H9 (cell line): Measurements from ENCODE around the gene RBFOX2. TPM values are rescaled to one million over a fixed set of nuclear protein-coding genes. Genes with fewer than 3 reads are reported as not detected.

Source experiments
- DNase-seq: peaks from one replicate; pipeline ENCODE4 v3.0.0-alpha.2; 2017
- H2AFZ ChIP-seq: one replicate; pipeline ENCODE4 v1.6.1; 2013; ENCODE audit warnings: mild to moderate bottlenecking, low read length, control low read depth, moderate library complexity
- H2AK5ac ChIP-seq: 2 replicates; pipeline ENCODE4 v1.6.1; 2013; ENCODE audit warnings: low read length, control low read depth, mixed read lengths; ENCODE audit not compliant: insufficient read length
- H2BK120ac ChIP-seq: one replicate; pipeline ENCODE4 v1.6.1; 2013; ENCODE audit warnings: low read depth, mild to moderate bottlenecking, low read length, control low read depth, inconsistent platforms; ENCODE audit not compliant: poor library complexity, severe bottlenecking
- H2BK12ac ChIP-seq: 2 replicates; pipeline ENCODE4 v1.6.1; 2013; ENCODE audit warnings: low read length, control low read depth, mixed read lengths, low read depth; ENCODE audit not compliant: insufficient read length
- H2BK15ac ChIP-seq: 2 replicates; pipeline ENCODE4 v1.6.1; 2013; ENCODE audit warnings: low read depth, low read length, control low read depth
- H2BK20ac ChIP-seq: one replicate; pipeline ENCODE4 v1.6.1; 2013; ENCODE audit warnings: low read depth, mild to moderate bottlenecking, low read length, control low read depth, inconsistent platforms; ENCODE audit not compliant: poor library complexity, severe bottlenecking
- H2BK5ac ChIP-seq: 2 replicates; pipeline ENCODE4 v1.6.1; 2013; ENCODE audit warnings: low read length, control low read depth, mixed read lengths; ENCODE audit not compliant: insufficient read length
- H3K14ac ChIP-seq: 2 replicates; pipeline ENCODE4 v1.6.1; 2013; ENCODE audit warnings: low read length, control low read depth; ENCODE audit not compliant: insufficient read depth
- H3K18ac ChIP-seq: 2 replicates; pipeline ENCODE4 v1.6.1; 2013; ENCODE audit warnings: low read depth, mild to moderate bottlenecking, mixed read lengths, low read length, control low read depth; ENCODE audit not compliant: insufficient read length
- H3K23ac ChIP-seq: 2 replicates; pipeline ENCODE4 v1.6.1; 2013; ENCODE audit warnings: low read length, control low read depth, mixed read lengths, low read depth; ENCODE audit not compliant: insufficient read length
- H3K23me2 ChIP-seq: 2 replicates; pipeline ENCODE4 v1.6.1; 2013; ENCODE audit warnings: low read depth, mild to moderate bottlenecking, mixed read lengths, low read length, control low read depth; ENCODE audit not compliant: insufficient read length, poor library complexity, severe bottlenecking
- H3K27ac ChIP-seq: 2 replicates; pipeline ENCODE4 v1.5.1; 2013; ENCODE audit warnings: low read length, control low read depth, mixed read lengths, low read depth; ENCODE audit not compliant: insufficient read length
- H3K27me3 ChIP-seq: 2 replicates; pipeline ENCODE4 v1.6.1; 2013; ENCODE audit warnings: low read length, control low read depth, inconsistent platforms; ENCODE audit not compliant: insufficient read depth
- H3K4ac ChIP-seq: 2 replicates; pipeline ENCODE4 v1.6.1; 2013; ENCODE audit warnings: low read depth, mild to moderate bottlenecking, control low read depth, inconsistent platforms, low read length, moderate library complexity
- H3K4me1 ChIP-seq: 2 replicates; pipeline ENCODE4 v1.6.1; 2013; ENCODE audit warnings: low read length, control low read depth, inconsistent platforms; ENCODE audit not compliant: insufficient read depth
- H3K4me2 ChIP-seq: 2 replicates; pipeline ENCODE4 v1.6.1; 2013; ENCODE audit warnings: low read length, control low read depth, mixed read lengths; ENCODE audit not compliant: insufficient read length, insufficient read depth
- H3K56ac ChIP-seq: 2 replicates; pipeline ENCODE4 v1.6.1; 2013; ENCODE audit warnings: low read depth, mild to moderate bottlenecking, mixed read lengths, low read length, control low read depth; ENCODE audit not compliant: insufficient read length
- H3K79me1 ChIP-seq: 2 replicates; pipeline ENCODE4 v1.6.1; 2013; ENCODE audit warnings: low read depth, mild to moderate bottlenecking, moderate library complexity, low read length, control low read depth, inconsistent platforms; ENCODE audit not compliant: insufficient read depth, poor library complexity, severe bottlenecking
- H3K79me2 ChIP-seq: 2 replicates; pipeline ENCODE4 v1.6.1; 2013; ENCODE audit warnings: low read length, control low read depth, inconsistent platforms; ENCODE audit not compliant: insufficient read depth
- H3K9ac ChIP-seq: 2 replicates; pipeline ENCODE4 v1.6.1; 2013; ENCODE audit warnings: low read length, control low read depth, mixed read lengths; ENCODE audit not compliant: insufficient read length; ENCODE audit errors: extremely low read depth
- H3K9me3 ChIP-seq: one replicate; pipeline ENCODE4 v1.6.1; 2013; ENCODE audit warnings: low read depth, low read length, inconsistent platforms; ENCODE audit not compliant: control insufficient read depth
- H3T11ph ChIP-seq: one replicate; pipeline ENCODE4 v1.6.1; 2013; ENCODE audit warnings: mild to moderate bottlenecking, low read length, control low read depth, inconsistent platforms
- H4K20me1 ChIP-seq: one replicate; pipeline ENCODE4 v1.6.1; 2013; ENCODE audit not compliant: control insufficient read depth, insufficient read length, insufficient read depth
- H4K5ac ChIP-seq: 2 replicates; pipeline ENCODE4 v1.6.1; 2013; ENCODE audit warnings: low read depth, mild to moderate bottlenecking, mixed read lengths, low read length, control low read depth; ENCODE audit not compliant: insufficient read length
- H4K8ac ChIP-seq: replicated peaks from 2 replicates; pipeline ENCODE4 v1.6.1; 2013; ENCODE audit warnings: low read length, control low read depth, mixed read lengths, low read depth; ENCODE audit not compliant: insufficient read length
- H4K91ac ChIP-seq: 2 replicates; pipeline ENCODE4 v1.6.1; 2013; ENCODE audit warnings: low read depth, mild to moderate bottlenecking, moderate library complexity, mixed read lengths, low read length, control low read depth; ENCODE audit not compliant: insufficient read length
- H3K27ac Mint-ChIP-seq, 3 experiments: 2 replicates in 2 of 3; 3 replicates in 1 of 3; pipeline ENCODE4 v1.8.0; 2020 to 2021; ENCODE audit warnings: mixed read lengths in 3 of 3, mild to moderate bottlenecking in 1 of 3, moderate library complexity in 1 of 3
- H3K27me3 Mint-ChIP-seq: 2 replicates; pipeline ENCODE4 v1.8.0; 2021; ENCODE audit warnings: low read depth, mild to moderate bottlenecking, moderate library complexity, mixed read lengths
- H3K36me3 Mint-ChIP-seq, 3 experiments: 2 replicates in 2 of 3; 3 replicates in 1 of 3; pipeline ENCODE4 v1.8.0; 2020 to 2021; ENCODE audit warnings: low read depth in 3 of 3, mixed read lengths in 3 of 3; ENCODE audit not compliant: insufficient read depth in 1 of 3
- H3K4me1 Mint-ChIP-seq, 2 experiments: 2 replicates each; pipeline ENCODE4 v1.8.0; 2020; ENCODE audit warnings: mixed read lengths in 2 of 2
- H3K4me3 Mint-ChIP-seq, 2 experiments: 2 replicates in 1 of 2; 3 replicates in 1 of 2; pipeline ENCODE4 v1.8.0; 2020 to 2021; ENCODE audit warnings: mild to moderate bottlenecking in 2 of 2, mixed read lengths in 2 of 2, moderate library complexity in 1 of 2
- H3K9me3 Mint-ChIP-seq, 2 experiments: 2 replicates in 1 of 2; 3 replicates in 1 of 2; pipeline ENCODE4 v1.8.0; 2020; ENCODE audit warnings: mild to moderate bottlenecking in 2 of 2, mixed read lengths in 2 of 2, moderate library complexity in 1 of 2
- CTCF ChIP-seq: fragments of 200-600 bp; sonication (generic); conservative IDR thresholded peaks from 3 replicates; pipeline ENCODE4 v1.8.0; 2021; ENCODE audit warnings: antibody characterized with exemption, mild to moderate bottlenecking
- WGBS: extraction: QIAGEN DNeasy Blood & Tissue Kit; methylation state at CpG from one replicate; pipeline ENCODE4 v1.1.7; 2013; ENCODE audit warnings: missing lambda C conversion rate, low lambda C conversion rate, mixed read lengths; ENCODE audit not compliant: insufficient read length; ENCODE audit errors: extremely low coverage; 5-methylcytosine and 5-hydroxymethylcytosine counted together
- total RNA-seq: library from RNA; stranded (reverse); gene quantifications from 2 replicates; pipeline ENCODE4 v1.2.1, GENCODE V29; 2021

Gene RBFOX2
- total RNA-seq, 1 experiment from 2014 or later: 84.7 TPM

DNA sequence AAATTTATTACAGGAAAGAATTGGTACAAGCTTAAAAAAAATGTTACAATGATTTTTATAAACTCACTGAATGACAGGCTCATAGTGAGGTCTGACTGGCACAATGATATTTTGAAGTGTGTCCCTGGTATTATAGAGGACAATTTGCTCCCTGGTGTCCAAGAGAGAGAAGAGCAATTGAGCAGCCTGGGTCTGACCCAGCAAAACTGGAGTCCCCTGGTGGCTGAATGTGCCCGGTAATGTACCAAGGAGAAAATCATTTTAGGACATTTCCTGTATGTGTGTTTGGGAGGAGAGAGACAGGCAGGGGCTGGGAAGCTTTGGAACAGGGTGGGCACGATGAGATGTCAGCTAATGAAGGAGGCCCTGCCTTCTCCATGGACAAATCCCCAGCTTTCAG is 185.7 kb downstream of the RBFOX2 start:
- H4K20me1 ChIP-seq: no peaks in the 10 kb centered on the region
- H3K56ac ChIP-seq: no peak overlapping the region
- no peaks in the 10 kb centered on the region for H3K27me3 ChIP-seq
- H3K79me1 ChIP-seq: no peaks in the 10 kb centered on the region
- H2BK20ac ChIP-seq: no peak overlapping the region
- H4K5ac ChIP-seq: no peak overlapping the region
- H3K14ac ChIP-seq: no peak overlapping the region
- TF ChIP-seq CTCF: peak; percentile 66
- peak; percentile 51 for DNase-seq
- H3K4me2 ChIP-seq: no peak overlapping the region
- Mint-ChIP-seq H3K4me3 (no peak overlapping the region), H3K4me1 (peaks cover 34 to 39% of the 10 kb centered on the region in 2 experiments), H3K27ac (peak overlapping the region in 2 of 3 experiments; percentile 18 to 42; a peak in 2 of 7 replicates), H3K9me3 (no peaks in the 10 kb centered on the region), H3K27me3 (no peaks in the 10 kb centered on the region), H3K36me3 (no peaks in the 10 kb centered on the region)
- no peaks in the 10 kb centered on the region for H3K9me3 ChIP-seq
- H3T11ph ChIP-seq: no peak overlapping the region
- H3K4me1 ChIP-seq: no peaks in the 10 kb centered on the region; the same call in 1 of the 2 replicates
- H3K23me2 ChIP-seq: peaks cover 10% of the 10 kb centered on the region
- no peak overlapping the region for H2BK120ac ChIP-seq
- H3K18ac ChIP-seq: no peak overlapping the region
- H3K27ac ChIP-seq: no peak overlapping the region
- H3K4ac ChIP-seq: no peak overlapping the region
- no peak overlapping the region for H4K91ac ChIP-seq
- no peak overlapping the region for H2BK5ac ChIP-seq
- H4K8ac ChIP-seq: no peak overlapping the region
- H2BK12ac ChIP-seq: no peak overlapping the region
- WGBS: no CpG with 5 or more reads among the region's 2 CpGs
- no peaks in the 10 kb centered on the region; the same call in 1 of the 2 replicates for H3K79me2 ChIP-seq
- no peak overlapping the region for H3K9ac ChIP-seq
- no peak overlapping the region for H2BK15ac ChIP-seq
- no peak overlapping the region for H2AK5ac ChIP-seq
- no peak overlapping the region for H3K23ac ChIP-seq
- H2AFZ ChIP-seq: no peak overlapping the region
